H9 (cell line): ENCODE data around the gene VPS13C. TPM values are rescaled to one million over a fixed set of nuclear protein-coding genes. Genes with fewer than 3 reads are reported as not detected.

Experiments
- DNase-seq: peaks from one replicate; pipeline ENCODE4 v3.0.0-alpha.2; 2017
- H2AFZ ChIP-seq: one replicate; pipeline ENCODE4 v1.6.1; 2013; ENCODE audit warnings: mild to moderate bottlenecking, low read length, control low read depth, moderate library complexity
- H2AK5ac ChIP-seq: 2 replicates; pipeline ENCODE4 v1.6.1; 2013; ENCODE audit warnings: low read length, control low read depth, mixed read lengths; ENCODE audit not compliant: insufficient read length
- H2BK120ac ChIP-seq: one replicate; pipeline ENCODE4 v1.6.1; 2013; ENCODE audit warnings: low read depth, mild to moderate bottlenecking, low read length, control low read depth, inconsistent platforms; ENCODE audit not compliant: poor library complexity, severe bottlenecking
- H2BK12ac ChIP-seq: 2 replicates; pipeline ENCODE4 v1.6.1; 2013; ENCODE audit warnings: low read length, control low read depth, mixed read lengths, low read depth; ENCODE audit not compliant: insufficient read length
- H2BK15ac ChIP-seq: 2 replicates; pipeline ENCODE4 v1.6.1; 2013; ENCODE audit warnings: low read depth, low read length, control low read depth
- H2BK20ac ChIP-seq: one replicate; pipeline ENCODE4 v1.6.1; 2013; ENCODE audit warnings: low read depth, mild to moderate bottlenecking, low read length, control low read depth, inconsistent platforms; ENCODE audit not compliant: poor library complexity, severe bottlenecking
- H2BK5ac ChIP-seq: 2 replicates; pipeline ENCODE4 v1.6.1; 2013; ENCODE audit warnings: low read length, control low read depth, mixed read lengths; ENCODE audit not compliant: insufficient read length
- H3K14ac ChIP-seq: 2 replicates; pipeline ENCODE4 v1.6.1; 2013; ENCODE audit warnings: low read length, control low read depth; ENCODE audit not compliant: insufficient read depth
- H3K18ac ChIP-seq: 2 replicates; pipeline ENCODE4 v1.6.1; 2013; ENCODE audit warnings: low read depth, mild to moderate bottlenecking, mixed read lengths, low read length, control low read depth; ENCODE audit not compliant: insufficient read length
- H3K23ac ChIP-seq: 2 replicates; pipeline ENCODE4 v1.6.1; 2013; ENCODE audit warnings: low read length, control low read depth, mixed read lengths, low read depth; ENCODE audit not compliant: insufficient read length
- H3K23me2 ChIP-seq: 2 replicates; pipeline ENCODE4 v1.6.1; 2013; ENCODE audit warnings: low read depth, mild to moderate bottlenecking, mixed read lengths, low read length, control low read depth; ENCODE audit not compliant: insufficient read length, poor library complexity, severe bottlenecking
- H3K27ac ChIP-seq: 2 replicates; pipeline ENCODE4 v1.5.1; 2013; ENCODE audit warnings: low read length, control low read depth, mixed read lengths, low read depth; ENCODE audit not compliant: insufficient read length
- H3K27me3 ChIP-seq: 2 replicates; pipeline ENCODE4 v1.6.1; 2013; ENCODE audit warnings: low read length, control low read depth, inconsistent platforms; ENCODE audit not compliant: insufficient read depth
- H3K4ac ChIP-seq: 2 replicates; pipeline ENCODE4 v1.6.1; 2013; ENCODE audit warnings: low read depth, mild to moderate bottlenecking, control low read depth, inconsistent platforms, low read length, moderate library complexity
- H3K4me1 ChIP-seq: 2 replicates; pipeline ENCODE4 v1.6.1; 2013; ENCODE audit warnings: low read length, control low read depth, inconsistent platforms; ENCODE audit not compliant: insufficient read depth
- H3K4me2 ChIP-seq: 2 replicates; pipeline ENCODE4 v1.6.1; 2013; ENCODE audit warnings: low read length, control low read depth, mixed read lengths; ENCODE audit not compliant: insufficient read length, insufficient read depth
- H3K56ac ChIP-seq: 2 replicates; pipeline ENCODE4 v1.6.1; 2013; ENCODE audit warnings: low read depth, mild to moderate bottlenecking, mixed read lengths, low read length, control low read depth; ENCODE audit not compliant: insufficient read length
- H3K79me1 ChIP-seq: 2 replicates; pipeline ENCODE4 v1.6.1; 2013; ENCODE audit warnings: low read depth, mild to moderate bottlenecking, moderate library complexity, low read length, control low read depth, inconsistent platforms; ENCODE audit not compliant: insufficient read depth, poor library complexity, severe bottlenecking
- H3K79me2 ChIP-seq: 2 replicates; pipeline ENCODE4 v1.6.1; 2013; ENCODE audit warnings: low read length, control low read depth, inconsistent platforms; ENCODE audit not compliant: insufficient read depth
- H3K9ac ChIP-seq: 2 replicates; pipeline ENCODE4 v1.6.1; 2013; ENCODE audit warnings: low read length, control low read depth, mixed read lengths; ENCODE audit not compliant: insufficient read length; ENCODE audit errors: extremely low read depth
- H3K9me3 ChIP-seq: one replicate; pipeline ENCODE4 v1.6.1; 2013; ENCODE audit warnings: low read depth, low read length, inconsistent platforms; ENCODE audit not compliant: control insufficient read depth
- H3T11ph ChIP-seq: one replicate; pipeline ENCODE4 v1.6.1; 2013; ENCODE audit warnings: mild to moderate bottlenecking, low read length, control low read depth, inconsistent platforms
- H4K20me1 ChIP-seq: one replicate; pipeline ENCODE4 v1.6.1; 2013; ENCODE audit not compliant: control insufficient read depth, insufficient read length, insufficient read depth
- H4K5ac ChIP-seq: 2 replicates; pipeline ENCODE4 v1.6.1; 2013; ENCODE audit warnings: low read depth, mild to moderate bottlenecking, mixed read lengths, low read length, control low read depth; ENCODE audit not compliant: insufficient read length
- H4K8ac ChIP-seq: replicated peaks from 2 replicates; pipeline ENCODE4 v1.6.1; 2013; ENCODE audit warnings: low read length, control low read depth, mixed read lengths, low read depth; ENCODE audit not compliant: insufficient read length
- H4K91ac ChIP-seq: 2 replicates; pipeline ENCODE4 v1.6.1; 2013; ENCODE audit warnings: low read depth, mild to moderate bottlenecking, moderate library complexity, mixed read lengths, low read length, control low read depth; ENCODE audit not compliant: insufficient read length
- H3K27ac Mint-ChIP-seq, 3 experiments: 2 replicates in 2 of 3; 3 replicates in 1 of 3; pipeline ENCODE4 v1.8.0; 2020 to 2021; ENCODE audit warnings: mixed read lengths in 3 of 3, mild to moderate bottlenecking in 1 of 3, moderate library complexity in 1 of 3
- H3K27me3 Mint-ChIP-seq: 2 replicates; pipeline ENCODE4 v1.8.0; 2021; ENCODE audit warnings: low read depth, mild to moderate bottlenecking, moderate library complexity, mixed read lengths
- H3K36me3 Mint-ChIP-seq, 3 experiments: 2 replicates in 2 of 3; 3 replicates in 1 of 3; pipeline ENCODE4 v1.8.0; 2020 to 2021; ENCODE audit warnings: low read depth in 3 of 3, mixed read lengths in 3 of 3; ENCODE audit not compliant: insufficient read depth in 1 of 3
- H3K4me1 Mint-ChIP-seq, 2 experiments: 2 replicates each; pipeline ENCODE4 v1.8.0; 2020; ENCODE audit warnings: mixed read lengths in 2 of 2
- H3K4me3 Mint-ChIP-seq, 2 experiments: 2 replicates in 1 of 2; 3 replicates in 1 of 2; pipeline ENCODE4 v1.8.0; 2020 to 2021; ENCODE audit warnings: mild to moderate bottlenecking in 2 of 2, mixed read lengths in 2 of 2, moderate library complexity in 1 of 2
- H3K9me3 Mint-ChIP-seq, 2 experiments: 2 replicates in 1 of 2; 3 replicates in 1 of 2; pipeline ENCODE4 v1.8.0; 2020; ENCODE audit warnings: mild to moderate bottlenecking in 2 of 2, mixed read lengths in 2 of 2, moderate library complexity in 1 of 2
- WGBS: extraction: QIAGEN DNeasy Blood & Tissue Kit; methylation state at CpG from one replicate; pipeline ENCODE4 v1.1.7; 2013; ENCODE audit warnings: missing lambda C conversion rate, low lambda C conversion rate, mixed read lengths; ENCODE audit not compliant: insufficient read length; ENCODE audit errors: extremely low coverage; 5-methylcytosine and 5-hydroxymethylcytosine counted together
- total RNA-seq: library from RNA; stranded (reverse); gene quantifications from 2 replicates; pipeline ENCODE4 v1.2.1, GENCODE V29; 2021
- TF ChIP-seq, protein P1 (sequence below): fragments of 200-600 bp; sonication (generic); conservative IDR thresholded peaks from 3 replicates; pipeline ENCODE4 v1.8.0; 2021; ENCODE audit warnings: antibody characterized with exemption, mild to moderate bottlenecking

The VPS13C gene
- total RNA-seq, 1 experiment from 2014 or later, result 14.2 TPM

- Histone ChIP-seq H4K91ac (no peak overlapping the region), H3K79me2 (no peaks in the 10 kb centered on the region), H2BK120ac (no peak overlapping the region), H3K23me2 (no peaks in the 10 kb centered on the region), H2BK12ac (no peak overlapping the region), H2AFZ (no peak overlapping the region), H3K4ac (no peak overlapping the region), H3K9me3 (no peaks in the 10 kb centered on the region), H4K20me1 (no peaks in the 10 kb centered on the region), H2BK5ac (no peak overlapping the region), H2BK20ac (no peak overlapping the region), H3K4me1 (0 out of 2 replicates have a peak, but pooled peaks cover 1% of the 10 kb centered on the region), H2AK5ac (no peak overlapping the region), H3T11ph (no peak overlapping the region), H3K27ac (no peak overlapping the region), H3K9ac (no peak overlapping the region), H3K23ac (no peak overlapping the region), H3K27me3 (no peaks in the 10 kb centered on the region), H3K4me2 (no peak overlapping the region), H4K8ac (no peak overlapping the region), H4K5ac (no peak overlapping the region), H3K14ac (no peak overlapping the region), H2BK15ac (no peak overlapping the region), H3K56ac (no peak overlapping the region), H3K18ac (no peak overlapping the region), H3K79me1 (no peaks in the 10 kb centered on the region)
- H3K36me3 Mint-ChIP-seq, result no peaks in the 10 kb centered on the region; a peak in 1 of 7 replicates
- no peak for DNase-seq
- H3K4me3 Mint-ChIP-seq, result no peak overlapping the region
- no CpG with 5 or more reads among the region's 4 CpGs for WGBS
- H3K27ac Mint-ChIP-seq, result no peak overlapping the region
- peaks cover 0 to 3% of the 10 kb centered on the region in 2 experiments; a peak in 1 of 4 replicates for H3K4me1 Mint-ChIP-seq
- no peaks in the 10 kb centered on the region for H3K27me3 Mint-ChIP-seq
- H3K9me3 Mint-ChIP-seq, result no peaks in the 10 kb centered on the region
- TF ChIP-seq, protein P1, sequence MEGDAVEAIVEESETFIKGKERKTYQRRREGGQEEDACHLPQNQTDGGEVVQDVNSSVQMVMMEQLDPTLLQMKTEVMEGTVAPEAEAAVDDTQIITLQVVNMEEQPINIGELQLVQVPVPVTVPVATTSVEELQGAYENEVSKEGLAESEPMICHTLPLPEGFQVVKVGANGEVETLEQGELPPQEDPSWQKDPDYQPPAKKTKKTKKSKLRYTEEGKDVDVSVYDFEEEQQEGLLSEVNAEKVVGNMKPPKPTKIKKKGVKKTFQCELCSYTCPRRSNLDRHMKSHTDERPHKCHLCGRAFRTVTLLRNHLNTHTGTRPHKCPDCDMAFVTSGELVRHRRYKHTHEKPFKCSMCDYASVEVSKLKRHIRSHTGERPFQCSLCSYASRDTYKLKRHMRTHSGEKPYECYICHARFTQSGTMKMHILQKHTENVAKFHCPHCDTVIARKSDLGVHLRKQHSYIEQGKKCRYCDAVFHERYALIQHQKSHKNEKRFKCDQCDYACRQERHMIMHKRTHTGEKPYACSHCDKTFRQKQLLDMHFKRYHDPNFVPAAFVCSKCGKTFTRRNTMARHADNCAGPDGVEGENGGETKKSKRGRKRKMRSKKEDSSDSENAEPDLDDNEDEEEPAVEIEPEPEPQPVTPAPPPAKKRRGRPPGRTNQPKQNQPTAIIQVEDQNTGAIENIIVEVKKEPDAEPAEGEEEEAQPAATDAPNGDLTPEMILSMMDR, result no peak
Observed at GRCh38 chr15:61935493-61935892, 124.8 kb downstream of the VPS13C start.
